Testis (tissue), 2 donors: Measurements from ENCODE around the gene SUPT20H.

Source experiments
- POLR2A ChIP-seq: fragments of 450-650 bp; IDR thresholded peaks from one replicate; pipeline ENCODE4 v1.6.1; 2017; ENCODE audit warnings: antibody characterized with exemption, mild to moderate bottlenecking, moderate library complexity
- TF ChIP-seq, protein P1 (sequence below), 3 experiments: fragments of 450-650 bp in 2 of 3; fragments of 200-600 bp in 1 of 3; sonication (generic) in 1 of 3; IDR thresholded peaks; one replicate each; pipeline ENCODE4 v1.5.1; 2016 to 2019; ENCODE audit warnings: antibody characterized with exemption in 3 of 3, mild to moderate bottlenecking in 2 of 3, moderate library complexity in 1 of 3

DNA sequence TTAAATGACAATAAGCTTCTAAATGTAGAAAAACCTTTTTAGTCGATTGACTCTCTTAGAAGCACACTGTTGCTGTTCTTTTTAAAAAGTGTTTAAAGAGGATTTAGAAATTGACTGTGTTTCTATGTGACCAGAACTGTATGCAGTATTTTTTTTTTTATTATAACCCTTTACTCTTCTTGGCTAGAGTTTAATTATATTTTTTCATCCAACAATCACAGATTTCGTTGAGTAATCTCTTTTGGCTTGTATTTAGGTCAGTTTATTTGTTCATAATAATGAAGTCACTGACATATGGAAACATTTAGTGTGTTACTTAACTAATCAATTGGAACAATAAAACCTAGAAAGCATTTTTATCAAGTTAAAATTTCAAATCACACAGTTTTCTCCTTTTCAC is 26.1 kb upstream of the SUPT20H start:
- TF ChIP-seq, protein P1, sequence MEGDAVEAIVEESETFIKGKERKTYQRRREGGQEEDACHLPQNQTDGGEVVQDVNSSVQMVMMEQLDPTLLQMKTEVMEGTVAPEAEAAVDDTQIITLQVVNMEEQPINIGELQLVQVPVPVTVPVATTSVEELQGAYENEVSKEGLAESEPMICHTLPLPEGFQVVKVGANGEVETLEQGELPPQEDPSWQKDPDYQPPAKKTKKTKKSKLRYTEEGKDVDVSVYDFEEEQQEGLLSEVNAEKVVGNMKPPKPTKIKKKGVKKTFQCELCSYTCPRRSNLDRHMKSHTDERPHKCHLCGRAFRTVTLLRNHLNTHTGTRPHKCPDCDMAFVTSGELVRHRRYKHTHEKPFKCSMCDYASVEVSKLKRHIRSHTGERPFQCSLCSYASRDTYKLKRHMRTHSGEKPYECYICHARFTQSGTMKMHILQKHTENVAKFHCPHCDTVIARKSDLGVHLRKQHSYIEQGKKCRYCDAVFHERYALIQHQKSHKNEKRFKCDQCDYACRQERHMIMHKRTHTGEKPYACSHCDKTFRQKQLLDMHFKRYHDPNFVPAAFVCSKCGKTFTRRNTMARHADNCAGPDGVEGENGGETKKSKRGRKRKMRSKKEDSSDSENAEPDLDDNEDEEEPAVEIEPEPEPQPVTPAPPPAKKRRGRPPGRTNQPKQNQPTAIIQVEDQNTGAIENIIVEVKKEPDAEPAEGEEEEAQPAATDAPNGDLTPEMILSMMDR (IDR thresholded peaks at IDR 0.05), result no peak
- no peak for TF ChIP-seq POLR2A
